Measurements from ENCODE around the gene TTLL3.
"Not testable (repeated sequence)": the region's sequence is repeated elsewhere in the genome, so short reads cannot be mapped to it uniquely, and the experiment has no call there.

The TTLL3 gene

GRCh38 chr3:9843715-9844438 is 33.8 kb downstream of the TTLL3 start, which contains the start of gene RPUSD3:
Gene RPUSD3 (minus strand): TSS chr3:9844008. CDS start chr3:9843990, 18 bp downstream.
- TF ChIP-seq CTCF (IDR thresholded peaks at IDR 0.05; ENCODE audit: low read depth, low read length) = no peak
- peak within 1 kb of the TSS; percentile 92 for H3K4me3 ChIP-seq (ENCODE audit: low read depth, low read length)

GRCh38 chr3:9846231-9846630 is 36.2 kb downstream of the TTLL3 start:
- no peak for TF ChIP-seq CTCF (IDR thresholded peaks at IDR 0.05; ENCODE audit: low read depth, low read length)
- no peak overlapping the region for H3K4me3 ChIP-seq (ENCODE audit: low read depth, low read length)

GRCh38 chr3:9846931-9847488 is 36.9 kb downstream of the TTLL3 start:
- H3K4me3 ChIP-seq (ENCODE audit: low read depth, low read length) = no peak overlapping the region
- no peak for TF ChIP-seq CTCF (IDR thresholded peaks at IDR 0.05; ENCODE audit: low read depth, low read length)

GRCh38 chr3:9847870-9848269 is 37.8 kb downstream of the TTLL3 start:
- H3K4me3 ChIP-seq (ENCODE audit: low read depth, low read length) = not testable (repeated sequence)

- TF ChIP-seq CTCF (IDR thresholded peaks at IDR 0.05; ENCODE audit: low read depth, low read length) = 0 out of 2 replicates have a peak, but pooled peaks have one; percentile 29
- not testable (repeated sequence) for H3K4me3 ChIP-seq (ENCODE audit: low read depth, low read length)
These were observed 38.8 kb downstream of the TTLL3 start for GRCh38 chr3:9848860-9849259.

GRCh38 chr3:9851383-9851782 is 41.3 kb downstream of the TTLL3 start:
- H3K4me3 ChIP-seq (ENCODE audit: low read depth, low read length) = not testable (repeated sequence)

GRCh38 chr3:9851926-9852325 is 41.9 kb downstream of the TTLL3 start:
- not testable (repeated sequence) for H3K4me3 ChIP-seq (ENCODE audit: low read depth, low read length)

GRCh38 chr3:9852528-9852927 is 42.5 kb downstream of the TTLL3 start:
- no peak for TF ChIP-seq CTCF (IDR thresholded peaks at IDR 0.05; ENCODE audit: low read depth, low read length)
- no peak overlapping the region for H3K4me3 ChIP-seq (ENCODE audit: low read depth, low read length)

GRCh38 chr3:9854291-9854940 is 44.4 kb downstream of the TTLL3 start:
- H3K4me3 ChIP-seq (ENCODE audit: low read depth, low read length) = not testable (repeated sequence)

All from WI38 (cell line).